ENCODE results near the gene CCL24. TPM values are rescaled to one million over a fixed set of nuclear protein-coding genes. Genes with fewer than 3 reads are reported as not detected.
"Not testable (repeated sequence)": the region's sequence is repeated elsewhere in the genome, so short reads cannot be mapped to it uniquely, and the experiment has no call there.

CCL24 gene
- total RNA-seq, 4 donors from 2014 or later: 1.8 to 6.0 (median 2.2) TPM; not detected in 1

DNA sequence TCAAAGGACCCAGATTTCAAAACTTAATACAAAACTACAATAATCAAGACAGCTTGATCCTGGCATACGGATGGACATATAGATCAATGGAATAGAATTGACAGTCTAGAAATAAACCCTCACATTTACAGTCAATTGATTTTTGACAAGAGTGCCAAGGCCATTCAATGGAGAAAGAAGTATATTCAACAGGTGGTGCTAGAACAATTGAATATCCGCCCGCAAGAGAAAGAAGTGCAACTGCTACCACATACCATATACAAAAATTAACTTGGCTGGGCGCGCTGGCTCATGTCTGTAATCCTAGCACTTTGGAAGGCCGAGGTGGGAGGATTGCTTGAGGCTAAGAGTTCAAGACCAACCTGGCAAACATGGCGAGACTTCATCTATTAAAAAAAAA is 23.2 kb upstream of the CCL24 start:
- DNase-seq: no peak
- H3K27me3 ChIP-seq: no peaks in the 10 kb centered on the region
- TF ChIP-seq, protein P1, sequence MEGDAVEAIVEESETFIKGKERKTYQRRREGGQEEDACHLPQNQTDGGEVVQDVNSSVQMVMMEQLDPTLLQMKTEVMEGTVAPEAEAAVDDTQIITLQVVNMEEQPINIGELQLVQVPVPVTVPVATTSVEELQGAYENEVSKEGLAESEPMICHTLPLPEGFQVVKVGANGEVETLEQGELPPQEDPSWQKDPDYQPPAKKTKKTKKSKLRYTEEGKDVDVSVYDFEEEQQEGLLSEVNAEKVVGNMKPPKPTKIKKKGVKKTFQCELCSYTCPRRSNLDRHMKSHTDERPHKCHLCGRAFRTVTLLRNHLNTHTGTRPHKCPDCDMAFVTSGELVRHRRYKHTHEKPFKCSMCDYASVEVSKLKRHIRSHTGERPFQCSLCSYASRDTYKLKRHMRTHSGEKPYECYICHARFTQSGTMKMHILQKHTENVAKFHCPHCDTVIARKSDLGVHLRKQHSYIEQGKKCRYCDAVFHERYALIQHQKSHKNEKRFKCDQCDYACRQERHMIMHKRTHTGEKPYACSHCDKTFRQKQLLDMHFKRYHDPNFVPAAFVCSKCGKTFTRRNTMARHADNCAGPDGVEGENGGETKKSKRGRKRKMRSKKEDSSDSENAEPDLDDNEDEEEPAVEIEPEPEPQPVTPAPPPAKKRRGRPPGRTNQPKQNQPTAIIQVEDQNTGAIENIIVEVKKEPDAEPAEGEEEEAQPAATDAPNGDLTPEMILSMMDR (IDR thresholded peaks at IDR 0.05): no peak
- TF ChIP-seq POLR2A (IDR thresholded peaks at IDR 0.05): no peak
- TF ChIP-seq EP300 (IDR thresholded peaks at IDR 0.05; ENCODE audit: low read depth): no peak
- no peak for TF ChIP-seq POLR2AphosphoS5 (IDR thresholded peaks at IDR 0.05)
- no peaks in the 10 kb centered on the region for H3K36me3 ChIP-seq
- 92 to 96% methylated on average over 4 to 7 of the region's 7 CpGs for WGBS, 2 donors (ENCODE audit: low coverage in 1 of 2)
- no peaks in the 10 kb centered on the region for H3K4me1 ChIP-seq
- intact Hi-C loops (cut with DNase I; ENCODE audit: low total_unique reads): no loop called here
- no peak overlapping the region for H3K27ac ChIP-seq
- no peaks in the 10 kb centered on the region for H3K9me3 ChIP-seq
- in situ Hi-C loops (cut with MboI; ENCODE audit: low pct_ligation_motif_present in 1 of 4, low pct_unique_long_range_greater_than_20kb in 1 of 4, low sequenced_read_pairs in 3 of 4): no loop called here
- no peak overlapping the region for H3K4me3 ChIP-seq

DNA sequence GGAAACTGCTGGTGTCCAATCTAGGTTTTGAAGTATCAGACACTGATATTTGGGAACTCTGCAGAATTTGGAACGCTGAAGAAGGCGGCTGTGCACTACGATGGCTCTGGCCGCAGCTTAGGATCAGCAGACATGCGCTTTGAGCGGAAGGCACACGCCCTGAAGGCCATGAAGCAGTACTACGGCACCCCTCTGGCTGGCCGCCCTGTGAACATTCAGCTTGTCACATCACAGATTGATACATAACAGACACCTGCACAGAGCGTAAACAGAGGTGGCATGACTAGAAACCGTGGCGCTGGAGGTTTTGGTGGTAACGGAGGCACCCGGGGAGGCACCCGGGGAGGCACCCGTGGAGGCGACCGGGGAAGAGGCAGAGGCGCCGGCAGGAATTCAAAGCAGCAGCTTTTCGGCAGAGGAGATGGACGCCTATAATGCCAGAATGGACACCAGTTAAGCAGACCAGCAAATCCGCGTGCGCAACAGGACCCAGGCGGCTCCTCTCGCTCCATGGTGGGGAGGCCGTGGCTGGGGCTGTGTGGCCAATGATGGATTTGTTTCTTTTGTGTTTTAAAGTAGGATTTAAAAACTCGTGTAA is 22.2 kb upstream of the CCL24 start:
- Histone ChIP-seq H3K36me3 (no peaks in the 10 kb centered on the region), H3K4me3 (no peak overlapping the region), H3K27ac (no peak overlapping the region), H3K4me1 (no peaks in the 10 kb centered on the region), H3K27me3 (no peaks in the 10 kb centered on the region), H3K9me3 (no peaks in the 10 kb centered on the region)
- intact Hi-C loops (cut with DNase I; ENCODE audit: low total_unique reads) (no loop called here), in situ Hi-C loops (cut with MboI; ENCODE audit: low pct_ligation_motif_present in 1 of 4, low pct_unique_long_range_greater_than_20kb in 1 of 4, low sequenced_read_pairs in 3 of 4) (no loop called here)
- no peak for DNase-seq
- TF ChIP-seq POLR2A (IDR thresholded peaks at IDR 0.05) (no peak), EP300 (IDR thresholded peaks at IDR 0.05; ENCODE audit: low read depth) (no peak), POLR2AphosphoS5 (IDR thresholded peaks at IDR 0.05) (no peak)
- TF ChIP-seq, protein P1 (IDR thresholded peaks at IDR 0.05): no peak
- 69 to 87% methylated on average over 11 to 29 of the region's 29 CpGs for whole genome bisulfite sequencing, 2 donors (ENCODE audit: low coverage in 1 of 2)

- not testable (repeated sequence) for H3K9me3 ChIP-seq
- WGBS, 2 donors (ENCODE audit: low coverage in 1 of 2): 72 to 76% methylated on average over 4 to 6 of the region's 6 CpGs
Measured at GRCh38 chr7:75833662-75834061, 20.1 kb upstream of the CCL24 start.

DNA sequence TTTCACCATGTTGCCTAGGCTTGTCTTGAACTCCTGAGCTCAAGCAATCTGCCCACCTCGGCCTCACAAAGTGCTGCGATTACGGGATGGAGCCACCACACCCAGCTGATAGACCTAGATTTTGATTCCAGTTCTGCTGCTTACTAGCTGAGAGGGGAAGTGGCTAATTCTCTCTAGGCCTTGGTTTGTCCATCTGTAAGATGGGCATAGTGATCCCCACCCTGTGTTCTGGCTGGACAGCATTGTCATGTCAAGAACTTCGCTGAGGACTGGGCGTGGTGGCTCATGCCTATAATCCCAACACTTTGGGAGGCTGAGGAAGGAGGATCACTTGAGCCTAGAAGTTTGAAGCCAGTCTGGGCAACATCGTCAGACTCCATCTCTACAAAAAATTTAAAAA is 17.4 kb upstream of the CCL24 start:
- 94 to 100% methylated on average over 1 to 6 of the region's 6 CpGs for WGBS, 2 donors (ENCODE audit: low coverage in 1 of 2)
- in situ Hi-C loops (cut with MboI; ENCODE audit: low pct_ligation_motif_present in 1 of 4, low pct_unique_long_range_greater_than_20kb in 1 of 4, low sequenced_read_pairs in 3 of 4): no loop called here

More at GRCh38 chr7:75833662-75834061, 20.1 kb upstream of the CCL24 start:
- in situ Hi-C loops (cut with MboI; ENCODE audit: low pct_ligation_motif_present in 1 of 4, low pct_unique_long_range_greater_than_20kb in 1 of 4, low sequenced_read_pairs in 3 of 4); H3K27ac ChIP-seq; H3K27me3 ChIP-seq; H3K4me3 ChIP-seq; DNase-seq; H3K36me3 ChIP-seq; intact Hi-C loops (cut with DNase I; ENCODE audit: low total_unique reads); H3K4me1 ChIP-seq: not testable (repeated sequence)

More for the DNA sequence above, 17.4 kb upstream of the CCL24 start:
- no peak overlapping the region for H3K4me3 ChIP-seq
- TF ChIP-seq EP300 (IDR thresholded peaks at IDR 0.05; ENCODE audit: low read depth): no peak
- no peak for TF ChIP-seq POLR2AphosphoS5 (IDR thresholded peaks at IDR 0.05)
- TF ChIP-seq, protein P1 (IDR thresholded peaks at IDR 0.05): no peak
- TF ChIP-seq POLR2A (IDR thresholded peaks at IDR 0.05): no peak
- H3K36me3 ChIP-seq: no peaks in the 10 kb centered on the region
- no peak overlapping the region for H3K27ac ChIP-seq
- no peak for DNase-seq
- H3K27me3 ChIP-seq: no peaks in the 10 kb centered on the region
- no peaks in the 10 kb centered on the region for H3K9me3 ChIP-seq
- no peaks in the 10 kb centered on the region for H3K4me1 ChIP-seq
- intact Hi-C loops (cut with DNase I; ENCODE audit: low total_unique reads): no loop called here

Data from transverse colon (tissue), 4 donors.